Left ventricle myocardium inferior (tissue), 1 donor: ENCODE data around the gene SLC30A9. TPM values are rescaled to one million over a fixed set of nuclear protein-coding genes. Genes with fewer than 3 reads are reported as not detected.

Experiments used
- DNase-seq: peaks from one replicate; pipeline ENCODE4 v3.0.0-alpha.2; 2020
- H3K27ac ChIP-seq: fragments of 200-600 bp; replicated peaks from 2 replicates; pipeline ENCODE4 v1.8.0; 2021
- H3K27me3 ChIP-seq: fragments of 200-600 bp; 2 replicates; pipeline ENCODE4 v1.8.0; 2021; ENCODE audit warnings: low read depth
- H3K36me3 ChIP-seq: fragments of 200-600 bp; 2 replicates; pipeline ENCODE4 v1.8.0; 2021
- H3K4me1 ChIP-seq: fragments of 200-600 bp; 2 replicates; pipeline ENCODE4 v1.8.0; 2021
- H3K4me3 ChIP-seq: fragments of 200-600 bp; 2 replicates; pipeline ENCODE4 v1.8.0; 2021; ENCODE audit warnings: mild to moderate bottlenecking, moderate library complexity
- H3K9me3 ChIP-seq: fragments of 200-600 bp; replicated peaks from 2 replicates; pipeline ENCODE4 v1.8.0; 2021
- CTCF ChIP-seq: fragments of 200-600 bp; IDR thresholded peaks from 2 replicates; pipeline ENCODE4 v1.8.0; 2021; ENCODE audit warnings: antibody characterized with exemption, mild to moderate bottlenecking, borderline replicate concordance
- intact Hi-C: fragments of 100-400 bp; cut with micrococcal nuclease; formaldehyde crosslinking; loops from one replicate; pipeline ENCODE4 v1.11.0; 2022
- total RNA-seq: library from RNA; stranded (reverse); fragmentation: NEBNext Ultra II Directional; extraction: Animal tissue kit (Norgen Biotek cat#: 25700); gene quantifications from one replicate; pipeline ENCODE4 v1.2.1, GENCODE V29; 2021
- donor health status: DM: no; HTN: yes; CAD: no; lungs with severe emphysema.

Gene SLC30A9
- total RNA-seq, 1 donor from 2014 or later, result 80.4 TPM

- no peak overlapping the region for H3K27ac ChIP-seq
- TF ChIP-seq CTCF, result no peak
- no peak overlapping the region for H3K4me3 ChIP-seq
- DNase-seq, result no peak
- H3K9me3 ChIP-seq, result no peaks in the 10 kb centered on the region
- H3K36me3 ChIP-seq, result peaks cover 68% of the 10 kb centered on the region
- H3K27me3 ChIP-seq, result no peaks in the 10 kb centered on the region
- H3K4me1 ChIP-seq, result no peaks in the 10 kb centered on the region
- intact Hi-C loops, result no loop called here
Observed at GRCh38 chr4:42074294-42074693, 84.0 kb downstream of the SLC30A9 start.

GRCh38 chr4:42078184-42078801 lies 88.0 kb downstream of the SLC30A9 start:
- no peak overlapping the region for H3K4me3 ChIP-seq
- no peak for TF ChIP-seq CTCF
- no peak for DNase-seq
- H3K27ac ChIP-seq, result no peak overlapping the region
- H3K36me3 ChIP-seq, result peaks cover 60% of the 10 kb centered on the region
- H3K4me1 ChIP-seq, result no peaks in the 10 kb centered on the region
- intact Hi-C loops, result no loop called here
- H3K9me3 ChIP-seq, result no peaks in the 10 kb centered on the region
- no peaks in the 10 kb centered on the region for H3K27me3 ChIP-seq

GRCh38 chr4:42080306-42080705 lies 90.0 kb downstream of the SLC30A9 start:
- no peaks in the 10 kb centered on the region for H3K9me3 ChIP-seq
- no peak overlapping the region for H3K4me3 ChIP-seq
- TF ChIP-seq CTCF, result no peak
- no peak overlapping the region for H3K27ac ChIP-seq
- H3K36me3 ChIP-seq, result peaks cover 62% of the 10 kb centered on the region
- no peak for DNase-seq
- H3K27me3 ChIP-seq, result no peaks in the 10 kb centered on the region
- intact Hi-C loops, result no loop called here
- H3K4me1 ChIP-seq, result no peaks in the 10 kb centered on the region

GRCh38 chr4:42083816-42084215 lies 93.5 kb downstream of the SLC30A9 start:
- TF ChIP-seq CTCF, result no peak
- H3K27me3 ChIP-seq, result no peaks in the 10 kb centered on the region
- H3K9me3 ChIP-seq, result no peaks in the 10 kb centered on the region
- no peak overlapping the region for H3K4me3 ChIP-seq
- no peak for DNase-seq
- peaks cover 68% of the 10 kb centered on the region for H3K36me3 ChIP-seq
- H3K4me1 ChIP-seq, result no peaks in the 10 kb centered on the region
- H3K27ac ChIP-seq, result no peak overlapping the region
- intact Hi-C loops, result no loop called here

GRCh38 chr4:42088386-42088785 lies 98.1 kb downstream of the SLC30A9 start:
- Histone ChIP-seq H3K9me3 (no peaks in the 10 kb centered on the region), H3K27ac (no peak overlapping the region), H3K4me3 (no peak overlapping the region), H3K36me3 (peaks cover 48% of the 10 kb centered on the region), H3K4me1 (no peaks in the 10 kb centered on the region), H3K27me3 (no peaks in the 10 kb centered on the region)
- intact Hi-C loops, result no loop called here
- DNase-seq, result no peak
- no peak for TF ChIP-seq CTCF
